Testis (tissue), 3 donors: ENCODE measurements around the gene SEMA4D. TPM values are rescaled to one million over a fixed set of nuclear protein-coding genes. Genes with fewer than 3 reads are reported as not detected.

Experiments used
- DNase-seq: peaks from one replicate; pipeline ENCODE4 v3.0.0-alpha.2; 2019
- H3K27ac ChIP-seq, 2 donors: fragments of 200-600 bp; sonication (generic); one replicate each; pipeline ENCODE4 v1.5.1; 2019
- H3K27me3 ChIP-seq: fragments of 200-600 bp; sonication (generic); one replicate; pipeline ENCODE4 v1.5.1; 2019
- H3K36me3 ChIP-seq: fragments of 200-600 bp; sonication (generic); one replicate; pipeline ENCODE4 v1.5.1; 2017; ENCODE audit warnings: low read depth; ENCODE audit errors: missing control alignments
- H3K4me1 ChIP-seq: fragments of 200-600 bp; sonication (generic); one replicate; pipeline ENCODE4 v1.5.1; 2019
- H3K4me3 ChIP-seq, 2 donors: fragments of 200-600 bp; sonication (generic); one replicate each; pipeline ENCODE4 v1.5.1; 2017 to 2019
- H3K9me3 ChIP-seq: fragments of 200-600 bp; sonication (generic); one replicate; pipeline ENCODE4 v1.5.1; 2017
- POLR2A ChIP-seq: fragments of 450-650 bp; IDR thresholded peaks from one replicate; pipeline ENCODE4 v1.6.1; 2017; ENCODE audit warnings: antibody characterized with exemption, mild to moderate bottlenecking, moderate library complexity
- WGBS, 2 donors: methylation state at CpG; one replicate each; pipeline ENCODE4 v1.1.5; 2018; 5-methylcytosine and 5-hydroxymethylcytosine counted together
- intact Hi-C: fragments of 100-400 bp; cut with DNase I; formaldehyde crosslinking; loops from one replicate; pipeline ENCODE4 v1.15.1; 2023; ENCODE audit warnings: low total_unique reads
- polyA plus RNA-seq: library from polyadenylated mRNA; stranded (reverse); fragments of 350-450 nt; fragmentation: Illumina TruSeq; extraction: RNeasy Lipid Tissue Mini Kit (QIAGEN cat#74804); gene quantifications from one replicate; pipeline ENCODE4 v1.2.3, GENCODE V29; 2014; ENCODE audit warnings: low read depth, low replicate concordance; ENCODE audit not compliant: insufficient read depth
- total RNA-seq, 2 donors: library from RNA; depleted of rRNA; stranded (reverse); fragments of >200 nt; gene quantifications; one replicate each; pipeline ENCODE4 v1.2.3, GENCODE V29; 2016
- TF ChIP-seq, protein P1 (sequence below), 3 experiments: fragments of 450-650 bp in 2 of 3; fragments of 200-600 bp in 1 of 3; sonication (generic) in 1 of 3; IDR thresholded peaks; one replicate each; pipeline ENCODE4 v1.5.1; 2016 to 2019; ENCODE audit warnings: antibody characterized with exemption in 3 of 3, mild to moderate bottlenecking in 2 of 3, moderate library complexity in 1 of 3

Gene SEMA4D
- total and polyA plus RNA-seq, 3 donors from 2014 or later = 26.2 to 53.1 (median 38.7) TPM

DNA sequence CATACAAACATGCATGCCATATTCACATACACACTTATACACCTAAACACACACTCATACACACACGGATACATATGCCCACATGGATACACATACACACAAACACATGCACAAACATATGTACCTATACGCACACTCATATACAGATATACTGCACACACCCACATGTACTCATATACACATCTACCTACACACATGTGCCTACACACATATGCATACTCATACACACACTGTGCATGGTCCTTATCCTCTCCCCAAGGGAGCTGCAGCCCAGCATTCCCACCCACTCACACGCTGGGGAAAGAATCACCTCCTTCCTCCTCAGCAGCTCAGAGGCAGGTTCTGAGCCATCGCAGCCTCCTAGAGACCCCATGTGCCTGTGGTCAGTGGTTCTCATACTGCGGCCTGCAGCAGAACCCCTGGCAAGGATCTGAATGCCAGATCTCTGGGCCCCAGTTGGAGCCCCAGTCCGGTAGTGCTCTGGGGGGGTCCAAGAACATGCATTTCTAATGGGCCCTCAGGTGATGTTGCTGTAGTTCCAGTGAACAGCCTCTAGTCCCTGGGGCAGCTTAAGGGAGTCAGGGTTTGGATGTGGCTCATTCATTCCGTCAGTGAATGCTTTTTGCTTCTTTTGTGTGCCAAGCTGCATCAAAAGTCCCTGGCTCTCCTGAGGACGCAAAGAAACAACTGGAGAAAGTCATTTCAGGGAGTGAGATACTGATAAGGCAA lies 39.0 kb downstream of the SEMA4D start:
- Histone ChIP-seq H3K4me3 (no peak overlapping the region), H3K36me3 (no peaks in the 10 kb centered on the region), H3K27ac (no peak overlapping the region), H3K4me1 (peaks cover 4% of the 10 kb centered on the region), H3K9me3 (no peaks in the 10 kb centered on the region), H3K27me3 (no peaks in the 10 kb centered on the region)
- TF ChIP-seq, protein P1, sequence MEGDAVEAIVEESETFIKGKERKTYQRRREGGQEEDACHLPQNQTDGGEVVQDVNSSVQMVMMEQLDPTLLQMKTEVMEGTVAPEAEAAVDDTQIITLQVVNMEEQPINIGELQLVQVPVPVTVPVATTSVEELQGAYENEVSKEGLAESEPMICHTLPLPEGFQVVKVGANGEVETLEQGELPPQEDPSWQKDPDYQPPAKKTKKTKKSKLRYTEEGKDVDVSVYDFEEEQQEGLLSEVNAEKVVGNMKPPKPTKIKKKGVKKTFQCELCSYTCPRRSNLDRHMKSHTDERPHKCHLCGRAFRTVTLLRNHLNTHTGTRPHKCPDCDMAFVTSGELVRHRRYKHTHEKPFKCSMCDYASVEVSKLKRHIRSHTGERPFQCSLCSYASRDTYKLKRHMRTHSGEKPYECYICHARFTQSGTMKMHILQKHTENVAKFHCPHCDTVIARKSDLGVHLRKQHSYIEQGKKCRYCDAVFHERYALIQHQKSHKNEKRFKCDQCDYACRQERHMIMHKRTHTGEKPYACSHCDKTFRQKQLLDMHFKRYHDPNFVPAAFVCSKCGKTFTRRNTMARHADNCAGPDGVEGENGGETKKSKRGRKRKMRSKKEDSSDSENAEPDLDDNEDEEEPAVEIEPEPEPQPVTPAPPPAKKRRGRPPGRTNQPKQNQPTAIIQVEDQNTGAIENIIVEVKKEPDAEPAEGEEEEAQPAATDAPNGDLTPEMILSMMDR (IDR thresholded peaks at IDR 0.05) = no peak
- TF ChIP-seq POLR2A = no peak
- DNase-seq = no peak
- 78 to 89% methylated on average over 8 of the region's 8 CpGs for WGBS, 2 donors
- intact Hi-C loops = no loop called here

DNA sequence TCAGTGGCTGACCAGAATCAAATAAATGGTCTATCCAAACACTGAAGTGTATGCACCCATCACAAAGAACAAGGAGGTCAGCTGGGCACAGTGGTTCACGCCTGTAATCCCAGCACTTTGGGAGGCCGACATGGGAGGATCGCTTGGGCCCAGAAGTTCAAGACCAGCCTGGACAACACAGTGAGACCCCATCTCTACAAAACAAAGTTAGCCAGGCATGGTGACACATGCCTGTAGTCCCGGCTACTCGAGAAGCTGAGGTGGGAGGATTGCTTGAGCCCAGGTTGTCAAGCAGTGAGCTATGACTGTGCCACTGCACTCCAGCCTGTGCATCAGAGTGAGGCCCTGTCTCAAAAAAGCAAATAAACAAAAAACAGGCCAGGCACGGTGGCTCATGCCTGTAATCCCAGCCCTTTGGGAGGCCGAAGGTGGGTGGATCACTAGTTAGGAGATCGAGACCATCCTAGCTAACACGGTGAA lies 40.5 kb downstream of the SEMA4D start:
- peaks cover 4% of the 10 kb centered on the region for H3K4me1 ChIP-seq
- no peak overlapping the region for H3K4me3 ChIP-seq
- H3K27ac ChIP-seq = no peak overlapping the region
- TF ChIP-seq, protein P1 (IDR thresholded peaks at IDR 0.05) = no peak
- no peak for TF ChIP-seq POLR2A
- DNase-seq = no peak
- no peaks in the 10 kb centered on the region for H3K27me3 ChIP-seq
- intact Hi-C loops = no loop called here
- WGBS, 2 donors = 89 to 93% methylated on average over 9 of the region's 9 CpGs
- no peaks in the 10 kb centered on the region for H3K36me3 ChIP-seq
- H3K9me3 ChIP-seq = no peaks in the 10 kb centered on the region

DNA sequence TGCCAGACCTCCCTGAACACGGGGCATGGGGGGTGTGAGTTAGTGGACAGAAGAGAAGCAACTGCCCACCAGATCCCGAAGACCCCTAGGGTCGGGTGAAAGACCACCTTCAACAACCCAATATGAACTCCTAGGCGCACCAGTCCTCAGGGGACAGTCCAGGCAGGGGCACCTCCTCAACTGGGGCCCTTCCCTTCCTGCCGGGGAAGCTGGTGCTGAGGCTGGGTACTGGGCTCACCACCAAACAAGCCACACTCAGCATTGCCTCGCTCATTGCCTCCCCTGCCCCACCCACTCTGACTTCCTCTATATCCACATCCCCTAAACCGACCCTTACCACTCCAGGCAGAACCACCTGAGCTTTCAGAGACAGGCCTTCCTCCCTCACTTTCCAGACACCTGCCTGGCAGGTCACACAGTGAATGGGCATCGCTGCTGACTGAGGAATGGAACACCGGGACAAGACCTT lies 42.5 kb downstream of the SEMA4D start:
- H3K27me3 ChIP-seq = no peaks in the 10 kb centered on the region
- no peak overlapping the region for H3K27ac ChIP-seq
- H3K4me3 ChIP-seq = no peak overlapping the region
- TF ChIP-seq POLR2A = no peak
- TF ChIP-seq, protein P1 (IDR thresholded peaks at IDR 0.05) = no peak
- WGBS, 2 donors = 89 to 94% methylated on average over 4 to 9 of the region's 9 CpGs
- no peak for DNase-seq
- intact Hi-C loops = no loop called here
- peaks cover 4% of the 10 kb centered on the region for H3K4me1 ChIP-seq
- no peaks in the 10 kb centered on the region for H3K36me3 ChIP-seq
- H3K9me3 ChIP-seq = no peaks in the 10 kb centered on the region

DNA sequence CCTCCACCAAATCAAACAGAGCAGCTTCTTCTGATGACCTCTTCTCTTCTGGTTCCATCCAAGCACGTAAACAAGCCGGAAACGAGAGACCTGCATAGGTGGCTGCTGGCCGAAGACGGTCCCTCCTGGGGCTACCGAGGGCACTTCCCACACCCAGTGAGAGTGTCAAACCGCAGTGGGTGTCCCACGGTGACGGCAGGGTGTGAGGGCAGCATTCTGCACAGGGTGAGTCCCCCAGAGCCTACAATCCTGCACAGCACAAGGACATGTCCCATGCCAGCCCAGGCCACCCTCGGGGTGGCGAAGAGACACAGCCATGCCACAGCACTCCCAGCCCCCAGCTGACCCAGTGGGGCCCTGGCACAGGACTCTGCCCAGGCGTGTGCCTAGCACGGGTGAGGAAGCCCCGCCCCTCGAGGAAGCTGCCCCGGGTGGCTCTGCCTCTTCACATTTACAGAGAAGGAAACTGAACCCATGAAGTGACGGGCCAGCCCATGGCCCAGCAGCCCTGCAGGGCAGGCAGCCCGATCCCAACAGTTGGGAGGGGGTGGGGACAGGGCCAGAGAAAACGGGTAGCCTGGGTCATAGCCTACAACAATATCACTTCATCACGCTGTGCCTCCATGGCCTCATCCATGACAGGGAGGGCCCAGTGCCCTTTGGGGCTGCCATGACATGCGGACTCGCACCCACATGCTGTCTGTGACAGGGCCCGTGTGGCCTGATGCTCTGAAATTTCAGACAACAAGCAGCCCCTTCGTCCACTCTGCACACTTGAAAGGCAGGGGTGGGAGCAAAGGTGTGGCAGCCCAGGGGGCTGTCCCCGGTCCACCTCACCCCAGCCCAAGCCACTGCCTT lies 43.2 kb downstream of the SEMA4D start:
- peaks cover 4% of the 10 kb centered on the region for H3K4me1 ChIP-seq
- DNase-seq = no peak
- no peak overlapping the region for H3K4me3 ChIP-seq
- no peaks in the 10 kb centered on the region for H3K36me3 ChIP-seq
- no peaks in the 10 kb centered on the region for H3K27me3 ChIP-seq
- H3K9me3 ChIP-seq = no peaks in the 10 kb centered on the region
- TF ChIP-seq POLR2A = no peak
- TF ChIP-seq, protein P1 (IDR thresholded peaks at IDR 0.05) = no peak
- intact Hi-C loops = no loop called here
- no peak overlapping the region for H3K27ac ChIP-seq
- 95 to 100% methylated on average over 2 to 25 of the region's 25 CpGs for WGBS, 2 donors
